Brain microvascular endothelial cell (primary cell): Measurements from ENCODE around the gene HINT1.

Experiments used
- DNase-seq: peaks from one replicate; pipeline ENCODE4 v3.0.0-alpha.2; 2020
- H3K27ac ChIP-seq: fragments of 250-450 bp; sonication (Bioruptor Pico); 2 replicates; pipeline ENCODE4 v1.5.1; 2020; ENCODE audit warnings: mild to moderate bottlenecking, moderate library complexity
- H3K27me3 ChIP-seq: fragments of 250-450 bp; sonication (Bioruptor Pico); replicated peaks from 2 replicates; pipeline ENCODE4 v1.5.1; 2020; ENCODE audit warnings: mild to moderate bottlenecking
- H3K36me3 ChIP-seq: fragments of 250-450 bp; sonication (Bioruptor Pico); replicated peaks from 2 replicates; pipeline ENCODE4 v1.5.1; 2020; ENCODE audit warnings: mild to moderate bottlenecking
- H3K4me3 ChIP-seq: 2 replicates; pipeline ENCODE4 v1.5.1; 2011; ENCODE audit warnings: low read depth, mild to moderate bottlenecking, control low read depth, low read length, moderate library complexity
- in situ Hi-C: cut with HindIII; loops from 2 replicates; pipeline ENCODE4 v1.10.0; 2017; ENCODE audit warnings: low sequenced_read_pairs, low pct_ligation_motif_present
- TF ChIP-seq, protein P1 (sequence below): IDR thresholded peaks from 2 replicates; pipeline ENCODE4 v1.5.1; 2011; ENCODE audit warnings: low read depth, mild to moderate bottlenecking, moderate library complexity, low read length, control low read depth, inconsistent platforms; ENCODE audit errors: missing control alignments

HINT1 gene

DNA sequence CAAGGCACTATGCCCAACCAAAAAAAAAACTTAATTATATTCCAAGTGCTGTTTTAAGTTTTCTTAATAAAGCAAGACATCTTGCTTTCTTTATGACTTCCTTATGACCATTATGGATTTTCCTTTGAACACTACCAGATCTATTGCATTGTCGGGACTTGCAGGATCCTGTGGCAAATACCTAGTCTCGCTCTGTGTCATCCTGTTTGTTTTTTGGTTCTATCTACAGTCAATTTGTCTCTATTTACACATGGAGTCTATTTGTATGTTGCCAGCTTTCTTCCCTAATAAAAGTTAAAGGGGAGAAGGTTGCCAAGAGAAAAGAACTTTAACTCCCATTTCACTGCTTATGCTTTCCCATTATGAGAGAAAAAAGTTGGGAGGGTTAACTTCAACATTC is 4.9 kb downstream of the HINT1 start:
- no peak for DNase-seq
- Histone ChIP-seq H3K27ac (no peak overlapping the region), H3K36me3 (peaks cover 19% of the 10 kb centered on the region), H3K4me3 (no peak overlapping the region), H3K27me3 (no peaks in the 10 kb centered on the region)
- in situ Hi-C loops, result no loop called here
- TF ChIP-seq, protein P1, sequence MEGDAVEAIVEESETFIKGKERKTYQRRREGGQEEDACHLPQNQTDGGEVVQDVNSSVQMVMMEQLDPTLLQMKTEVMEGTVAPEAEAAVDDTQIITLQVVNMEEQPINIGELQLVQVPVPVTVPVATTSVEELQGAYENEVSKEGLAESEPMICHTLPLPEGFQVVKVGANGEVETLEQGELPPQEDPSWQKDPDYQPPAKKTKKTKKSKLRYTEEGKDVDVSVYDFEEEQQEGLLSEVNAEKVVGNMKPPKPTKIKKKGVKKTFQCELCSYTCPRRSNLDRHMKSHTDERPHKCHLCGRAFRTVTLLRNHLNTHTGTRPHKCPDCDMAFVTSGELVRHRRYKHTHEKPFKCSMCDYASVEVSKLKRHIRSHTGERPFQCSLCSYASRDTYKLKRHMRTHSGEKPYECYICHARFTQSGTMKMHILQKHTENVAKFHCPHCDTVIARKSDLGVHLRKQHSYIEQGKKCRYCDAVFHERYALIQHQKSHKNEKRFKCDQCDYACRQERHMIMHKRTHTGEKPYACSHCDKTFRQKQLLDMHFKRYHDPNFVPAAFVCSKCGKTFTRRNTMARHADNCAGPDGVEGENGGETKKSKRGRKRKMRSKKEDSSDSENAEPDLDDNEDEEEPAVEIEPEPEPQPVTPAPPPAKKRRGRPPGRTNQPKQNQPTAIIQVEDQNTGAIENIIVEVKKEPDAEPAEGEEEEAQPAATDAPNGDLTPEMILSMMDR, result no peak

DNA sequence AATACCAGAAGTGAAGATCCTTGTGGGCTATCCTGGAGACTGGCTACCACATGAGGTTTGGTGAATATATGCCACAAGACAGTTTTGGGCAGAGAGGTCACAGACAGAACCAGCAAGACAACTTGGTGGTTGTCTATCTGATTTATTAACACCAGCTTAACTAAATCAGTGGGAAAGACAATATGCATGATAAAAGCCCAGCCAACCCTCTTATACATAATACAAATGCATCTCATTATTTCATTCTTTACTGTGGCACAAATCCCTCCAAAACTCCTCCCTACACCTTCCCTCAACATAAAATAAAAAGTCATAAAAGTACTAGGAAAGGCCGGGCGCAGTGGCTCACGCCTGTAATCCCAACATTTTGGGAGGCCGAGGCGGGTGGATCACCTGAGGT is 8.1 kb downstream of the HINT1 start:
- Histone ChIP-seq H3K36me3 (peaks cover 19% of the 10 kb centered on the region), H3K27ac (no peak overlapping the region), H3K4me3 (no peak overlapping the region), H3K27me3 (no peaks in the 10 kb centered on the region)
- no peak for DNase-seq
- in situ Hi-C loops, result no loop called here
- TF ChIP-seq, protein P1, result no peak

DNA sequence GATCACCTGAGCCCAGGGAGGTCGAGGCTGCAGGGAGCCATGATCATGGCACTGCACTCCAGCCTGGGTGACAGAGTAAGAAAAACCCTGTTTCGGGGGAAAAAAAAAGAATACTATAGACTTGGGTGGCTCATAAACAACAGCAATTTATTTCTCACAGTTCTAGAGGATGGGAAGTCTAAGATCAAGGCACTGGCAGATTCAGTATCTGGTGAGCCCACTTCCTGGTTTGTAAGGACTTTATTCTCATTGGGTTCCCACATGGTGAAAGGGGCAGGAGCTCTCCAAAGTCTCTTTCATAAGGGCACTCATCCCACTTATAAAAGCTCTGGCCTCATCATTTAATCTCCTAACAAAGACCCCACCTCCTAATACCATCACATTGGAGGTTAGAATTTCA is 8.7 kb downstream of the HINT1 start:
- no peak for DNase-seq
- in situ Hi-C loops, result no loop called here
- Histone ChIP-seq H3K27me3 (no peaks in the 10 kb centered on the region), H3K4me3 (no peak overlapping the region), H3K27ac (no peak overlapping the region), H3K36me3 (peaks cover 15% of the 10 kb centered on the region)
- TF ChIP-seq, protein P1, result no peak

DNA sequence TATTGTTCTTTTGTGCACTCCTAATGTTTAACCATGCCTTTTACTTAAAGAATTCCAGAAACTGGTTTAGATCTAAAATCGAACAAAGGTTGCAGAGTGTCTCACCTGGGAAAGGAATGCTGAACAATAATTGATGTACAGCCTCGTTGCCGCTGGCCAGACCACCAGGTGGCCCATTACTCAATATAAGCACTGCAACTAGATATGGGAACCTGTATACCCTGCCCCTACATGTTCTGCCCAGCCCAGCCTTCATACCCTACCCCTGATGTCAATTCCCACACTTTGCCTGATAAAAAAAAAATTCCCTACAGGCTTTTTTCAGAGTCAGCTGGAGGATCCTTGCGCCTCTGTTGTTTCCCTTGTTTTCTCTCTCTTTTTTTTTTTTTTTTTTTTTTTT is 13.8 kb downstream of the HINT1 start:
- no peak for DNase-seq
- no peaks in the 10 kb centered on the region for H3K27me3 ChIP-seq
- no peak overlapping the region for H3K27ac ChIP-seq
- TF ChIP-seq, protein P1, result no peak
- H3K36me3 ChIP-seq, result no peaks in the 10 kb centered on the region
- H3K4me3 ChIP-seq, result no peak overlapping the region
- in situ Hi-C loops, result no loop called here

DNA sequence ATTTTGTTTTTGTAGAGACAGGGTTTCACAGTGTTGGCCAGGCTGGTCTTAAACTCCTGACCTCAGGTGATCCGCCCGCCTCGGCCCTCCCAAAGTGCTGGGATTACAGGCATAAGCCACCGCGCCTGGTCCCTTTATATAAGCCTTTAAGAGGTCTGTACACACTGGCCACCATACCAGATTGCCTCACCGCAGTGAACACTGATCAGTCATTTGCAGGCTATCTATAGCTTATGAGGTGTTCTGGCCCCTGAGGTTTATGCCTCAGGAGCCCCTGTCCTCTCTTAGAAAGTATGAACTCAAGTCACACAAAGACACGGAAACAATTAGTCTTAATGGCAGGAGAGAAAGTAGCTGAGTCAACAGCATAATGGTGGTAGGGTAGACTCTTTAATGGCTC is 14.6 kb downstream of the HINT1 start:
- H3K36me3 ChIP-seq, result no peaks in the 10 kb centered on the region
- H3K27me3 ChIP-seq, result no peaks in the 10 kb centered on the region
- H3K27ac ChIP-seq, result no peak overlapping the region
- H3K4me3 ChIP-seq, result no peak overlapping the region
- no peak for DNase-seq
- in situ Hi-C loops, result no loop called here
- TF ChIP-seq, protein P1, result no peak

DNA sequence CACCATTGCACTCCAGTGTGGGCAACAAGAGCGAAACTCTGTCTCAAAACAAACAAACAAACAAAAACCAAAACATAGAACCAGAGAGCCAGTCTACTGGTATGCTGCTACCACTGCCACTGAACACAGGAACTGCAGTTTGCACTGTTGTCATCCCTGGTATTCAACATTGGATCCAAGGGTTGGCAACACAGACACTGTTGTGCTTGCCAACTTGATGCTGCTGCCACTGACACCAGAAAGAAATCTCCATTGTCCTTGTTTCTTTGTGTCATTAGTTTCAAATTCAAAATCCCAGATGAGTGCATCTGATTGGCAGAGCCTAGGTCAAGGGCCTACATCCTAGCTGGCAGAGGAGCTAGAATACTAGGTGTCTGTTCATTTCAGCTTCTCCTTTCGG is 16.2 kb downstream of the HINT1 start:
- H3K27ac ChIP-seq, result no peak overlapping the region
- no peak for DNase-seq
- in situ Hi-C loops, result no loop called here
- H3K27me3 ChIP-seq, result no peaks in the 10 kb centered on the region
- no peak overlapping the region for H3K4me3 ChIP-seq
- TF ChIP-seq, protein P1, result no peak
- no peaks in the 10 kb centered on the region for H3K36me3 ChIP-seq
